Measurements from ENCODE around the gene GPR152. TPM values are rescaled to one million over a fixed set of nuclear protein-coding genes. Genes with fewer than 3 reads are reported as not detected.

The GPR152 gene
- total RNA-seq, 6 experiments from 2014 or later, result not detected

GRCh38 chr11:67406969-67407687, 45.4 kb downstream of the GPR152 start:
- TF ChIP-seq POLR2A (IDR thresholded peaks at IDR 0.05), result no peak
- TF ChIP-seq CTCF (IDR thresholded peaks at IDR 0.05), result no peak
- intact Hi-C loops (cut with DNase I), result no loop called here
- ATAC-seq (peak; percentile 6 to 16 (median 10)), DNase-seq (no peak)
- H3K27ac ChIP-seq, result no peak overlapping the region
- peaks cover 0 to 9% (median 0%) of the 10 kb centered on the region in 4 donors for H3K4me1 ChIP-seq
- H3K36me3 ChIP-seq, result no peaks in the 10 kb centered on the region
- no peaks in the 10 kb centered on the region for H3K9me3 ChIP-seq
- H3K27me3 ChIP-seq, result no peaks in the 10 kb centered on the region
- no peak overlapping the region for H3K4me3 ChIP-seq
- WGBS (ENCODE audit: insufficient coverage, low coverage, low lambda C conversion rate, missing lambda C conversion rate), result 30% methylated on average over 8 of the region's 12 CpGs

- H3K27ac ChIP-seq, result no peak overlapping the region
- TF ChIP-seq CTCF (IDR thresholded peaks at IDR 0.05) (no peak), POLR2A (IDR thresholded peaks at IDR 0.05) (no peak)
- H3K27me3 ChIP-seq, result no peaks in the 10 kb centered on the region
- ATAC-seq (no peak), DNase-seq (no peak)
- 80% methylated on average over 1 of the region's 18 CpGs for WGBS (ENCODE audit: insufficient coverage, low coverage, low lambda C conversion rate, missing lambda C conversion rate)
- no peaks in the 10 kb centered on the region for H3K36me3 ChIP-seq
- no peak overlapping the region for H3K4me3 ChIP-seq
- H3K9me3 ChIP-seq, result no peaks in the 10 kb centered on the region
- intact Hi-C loops (cut with DNase I), result no loop called here
- peaks cover 0 to 10% (median 0%) of the 10 kb centered on the region in 4 donors for H3K4me1 ChIP-seq
These were observed 46.0 kb downstream of the GPR152 start for GRCh38 chr11:67406420-67406968.

DNA sequence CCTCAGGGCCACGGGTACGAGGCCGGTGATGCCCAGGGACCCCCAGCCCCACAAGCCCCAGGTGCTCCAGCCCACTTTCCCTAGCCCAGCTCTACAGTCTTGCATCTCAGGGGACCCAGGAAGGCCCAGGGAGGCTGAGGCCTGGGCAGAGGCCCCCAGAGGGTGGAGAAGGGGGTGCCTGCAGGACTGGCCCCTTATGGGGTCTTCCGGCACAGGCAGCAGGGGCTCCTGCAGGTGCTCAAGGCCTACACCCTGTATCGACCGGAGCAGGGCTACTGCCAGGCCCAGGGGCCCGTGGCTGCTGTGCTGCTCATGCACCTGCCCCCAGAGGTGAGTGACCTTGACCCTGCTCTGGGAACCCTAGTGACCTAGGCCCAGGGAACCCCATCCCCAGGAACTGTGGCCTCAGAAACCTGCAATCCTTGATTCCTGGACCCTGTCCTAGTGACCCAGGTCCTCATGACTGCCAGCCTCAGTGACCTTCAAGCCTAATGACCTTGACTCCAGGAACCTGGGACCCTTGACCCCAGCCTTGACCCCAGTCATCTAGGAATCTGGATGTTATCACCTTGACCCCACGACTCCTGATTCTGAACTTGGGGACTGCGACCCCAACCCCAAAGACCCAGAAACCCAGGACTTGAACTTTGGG, 46.7 kb downstream of the GPR152 start:
- no peak overlapping the region for H3K27ac ChIP-seq
- H3K4me3 ChIP-seq, result no peak overlapping the region
- H3K36me3 ChIP-seq, result no peaks in the 10 kb centered on the region
- ATAC-seq (no peak), DNase-seq (peak in 1 of 3 donors; percentile 44)
- TF ChIP-seq POLR2A (IDR thresholded peaks at IDR 0.05) (no peak), CTCF (IDR thresholded peaks at IDR 0.05) (no peak)
- no peaks in the 10 kb centered on the region for H3K27me3 ChIP-seq
- no CpG with 5 or more reads among the region's 9 CpGs for WGBS (ENCODE audit: insufficient coverage, low coverage, low lambda C conversion rate, missing lambda C conversion rate)
- peaks cover 0 to 13% (median under 1%) of the 10 kb centered on the region in 4 donors for H3K4me1 ChIP-seq
- intact Hi-C loops (cut with DNase I), result no loop called here
- no peaks in the 10 kb centered on the region for H3K9me3 ChIP-seq

GRCh38 chr11:67405196-67405567, 47.3 kb downstream of the GPR152 start:
- Histone ChIP-seq H3K27me3 (no peaks in the 10 kb centered on the region), H3K27ac (no peak overlapping the region), H3K9me3 (no peaks in the 10 kb centered on the region), H3K4me3 (no peak overlapping the region), H3K36me3 (peaks cover 0 to 1% (median 0%) of the 10 kb centered on the region in 4 donors), H3K4me1 (peaks cover 0 to 20% (median 4%) of the 10 kb centered on the region in 4 donors)
- TF ChIP-seq POLR2A (IDR thresholded peaks at IDR 0.05), result no peak
- no peak for TF ChIP-seq CTCF (IDR thresholded peaks at IDR 0.05)
- intact Hi-C loops (cut with DNase I), result no loop called here
- DNase-seq, result peak in 1 of 3 donors; percentile 47
- ATAC-seq, result no peak
- no CpG with 5 or more reads among the region's 6 CpGs for WGBS (ENCODE audit: insufficient coverage, low coverage, low lambda C conversion rate, missing lambda C conversion rate)

All from right lobe of liver (tissue), 6 donors.